Amniotic stem cell (primary cell): ENCODE measurements around the gene SNCAIP.
"Not testable (repeated sequence)": the region's sequence is repeated elsewhere in the genome, so short reads cannot be mapped to it uniquely, and the experiment has no call there.

Experiments
- DNase-seq: peaks from one replicate; lab custom pipeline; 2025; lab: John Stamatoyannopoulos, UW

SNCAIP gene

GRCh38 chr5:122315521-122315920, 3.5 kb downstream of the SNCAIP start:
- DNase-seq, result no peak

- DNase-seq, result no peak
These were observed 4.6 kb downstream of the SNCAIP start for GRCh38 chr5:122316656-122317055.

- no peak for DNase-seq
These were observed 7.9 kb downstream of the SNCAIP start for GRCh38 chr5:122319897-122320296.

GRCh38 chr5:122321921-122322320, 9.9 kb downstream of the SNCAIP start:
- DNase-seq, result no peak

GRCh38 chr5:122322801-122323548, 10.9 kb downstream of the SNCAIP start:
- no peak for DNase-seq

GRCh38 chr5:122323738-122324137, 11.7 kb downstream of the SNCAIP start:
- DNase-seq, result no peak

- DNase-seq, result no peak
These were observed 15.1 kb downstream of the SNCAIP start for GRCh38 chr5:122327110-122327509.

GRCh38 chr5:122330881-122331280, 18.8 kb downstream of the SNCAIP start:
- DNase-seq, result no peak

GRCh38 chr5:122332599-122333555, 20.8 kb downstream of the SNCAIP start:
- no peak for DNase-seq

- no peak for DNase-seq
These were observed 21.5 kb downstream of the SNCAIP start for GRCh38 chr5:122333564-122333963.

GRCh38 chr5:122339591-122339990, 27.6 kb downstream of the SNCAIP start:
- DNase-seq, result no peak

- DNase-seq, result no peak
These were observed 29.1 kb downstream of the SNCAIP start for GRCh38 chr5:122341087-122341486.

- no peak for DNase-seq
These were observed 30.2 kb downstream of the SNCAIP start for GRCh38 chr5:122342256-122342655.

- no peak for DNase-seq
These were observed 35.0 kb downstream of the SNCAIP start for GRCh38 chr5:122346897-122347581.

GRCh38 chr5:122350496-122350895, 38.5 kb downstream of the SNCAIP start:
- DNase-seq, result no peak

- DNase-seq, result no peak
These were observed 39.5 kb downstream of the SNCAIP start for GRCh38 chr5:122351416-122352157.

- DNase-seq, result no peak
These were observed 40.3 kb downstream of the SNCAIP start for GRCh38 chr5:122352331-122352730.

GRCh38 chr5:122353361-122353760, 41.3 kb downstream of the SNCAIP start:
- not testable (repeated sequence) for DNase-seq

- no peak for DNase-seq
These were observed 42.3 kb downstream of the SNCAIP start for GRCh38 chr5:122354293-122354692.

GRCh38 chr5:122355324-122355723, 43.3 kb downstream of the SNCAIP start:
- no peak for DNase-seq

GRCh38 chr5:122356855-122357254, 44.8 kb downstream of the SNCAIP start:
- no peak for DNase-seq
